HEK293 (cell line): Measurements from ENCODE around the gene TMA16.
A peak's percentile ranks its signal among the peaks of the same experiment; 100 is the strongest.

ENCODE experiments used
- REPIN1 ChIP-seq: fragments of 450-650 bp; formaldehyde crosslinking; IDR thresholded peaks from 2 replicates; pipeline ENCODE4 v1.5.1; 2017; ENCODE audit warnings: missing biosample characterization, missing genetic modification characterization, low read depth
- SP3 ChIP-seq: fragments of 450-650 bp; formaldehyde crosslinking; IDR thresholded peaks from 2 replicates; pipeline ENCODE4 v1.5.1; 2016; ENCODE audit warnings: missing biosample characterization, missing genetic modification characterization
- TCF7L2 ChIP-seq: IDR thresholded peaks from 2 replicates; pipeline ENCODE4 v1.6.1; 2011; ENCODE audit warnings: low read depth, mild to moderate bottlenecking, inconsistent platforms, low read length, moderate library complexity, borderline replicate concordance
- WT1 ChIP-seq: fragments of 450-650 bp; formaldehyde crosslinking; IDR thresholded peaks from 2 replicates; pipeline ENCODE4 v1.5.1; 2016; ENCODE audit warnings: missing biosample characterization, missing genetic modification characterization
- YY2 ChIP-seq: fragments of 450-650 bp; formaldehyde crosslinking; IDR thresholded peaks from 2 replicates; pipeline ENCODE4 v1.5.1; 2016; ENCODE audit warnings: missing biosample characterization, missing genetic modification characterization
- ZFP37 ChIP-seq: fragments of 450-650 bp; formaldehyde crosslinking; IDR thresholded peaks from 2 replicates; pipeline ENCODE4 v1.5.1; 2016; ENCODE audit warnings: missing biosample characterization, missing genetic modification characterization
- ZFP69B ChIP-seq: fragments of 450-650 bp; formaldehyde crosslinking; IDR thresholded peaks from 2 replicates; pipeline ENCODE4 v1.5.1; 2016; ENCODE audit warnings: missing biosample characterization, missing genetic modification characterization
- ZNF155 ChIP-seq: fragments of 450-650 bp; formaldehyde crosslinking; IDR thresholded peaks from 2 replicates; pipeline ENCODE4 v1.5.1; 2016; ENCODE audit warnings: missing biosample characterization, missing genetic modification characterization
- ZNF221 ChIP-seq: fragments of 450-650 bp; formaldehyde crosslinking; IDR thresholded peaks from 2 replicates; pipeline ENCODE4 v1.5.1; 2017; ENCODE audit warnings: missing biosample characterization, missing genetic modification characterization, borderline replicate concordance
- ZNF23 ChIP-seq: fragments of 450-650 bp; formaldehyde crosslinking; IDR thresholded peaks from 2 replicates; pipeline ENCODE4 v1.5.1; 2016; ENCODE audit warnings: missing biosample characterization, missing genetic modification characterization, borderline replicate concordance
- ZNF335 ChIP-seq: fragments of 450-650 bp; formaldehyde crosslinking; conservative IDR thresholded peaks from 2 replicates; pipeline ENCODE4 v1.5.1; 2016; ENCODE audit warnings: missing biosample characterization, missing genetic modification characterization
- ZNF341 ChIP-seq: fragments of 450-650 bp; formaldehyde crosslinking; IDR thresholded peaks from 2 replicates; pipeline ENCODE4; 2016; ENCODE audit warnings: low read depth, missing biosample characterization, missing genetic modification characterization
- ZNF426 ChIP-seq: fragments of 450-650 bp; formaldehyde crosslinking; IDR thresholded peaks from 2 replicates; pipeline ENCODE4 v1.5.1; 2017; ENCODE audit warnings: missing biosample characterization, missing genetic modification characterization, mild to moderate bottlenecking, inconsistent platforms, moderate library complexity
- ZNF530 ChIP-seq: fragments of 450-650 bp; formaldehyde crosslinking; IDR thresholded peaks from 2 replicates; pipeline ENCODE4 v1.5.1; 2016; ENCODE audit warnings: low read depth, missing biosample characterization, missing genetic modification characterization
- ZNF548 ChIP-seq: fragments of 450-650 bp; formaldehyde crosslinking; IDR thresholded peaks from 2 replicates; pipeline ENCODE4 v1.5.1; 2016; ENCODE audit warnings: missing biosample characterization, missing genetic modification characterization
- ZNF560 ChIP-seq: fragments of 450-650 bp; formaldehyde crosslinking; IDR thresholded peaks from 2 replicates; pipeline ENCODE4 v1.5.1; 2017; ENCODE audit warnings: missing biosample characterization, missing genetic modification characterization, borderline replicate concordance
- ZNF660 ChIP-seq: fragments of 450-650 bp; IDR thresholded peaks from 2 replicates; pipeline ENCODE4 v1.5.1; 2018; ENCODE audit warnings: missing biosample characterization, mild to moderate bottlenecking, missing genetic modification characterization
- ZNF785 ChIP-seq: fragments of 450-650 bp; formaldehyde crosslinking; IDR thresholded peaks from 2 replicates; pipeline ENCODE4 v1.5.1; 2016; ENCODE audit warnings: missing biosample characterization, missing genetic modification characterization
- TF ChIP-seq, protein P1 (sequence below): fragments of 450-650 bp; formaldehyde crosslinking; IDR thresholded peaks from 2 replicates; pipeline ENCODE4 v1.5.1; 2016; ENCODE audit warnings: missing biosample characterization, missing genetic modification characterization
- TF ChIP-seq, protein P2 (sequence below): fragments of 450-650 bp; formaldehyde crosslinking; IDR thresholded peaks from 2 replicates; pipeline ENCODE4 v1.5.1; 2016; ENCODE audit warnings: missing biosample characterization, missing genetic modification characterization
- TF ChIP-seq, protein P3 (sequence below): fragments of 450-650 bp; formaldehyde crosslinking; IDR thresholded peaks from 2 replicates; pipeline ENCODE4 v1.5.1; 2016; ENCODE audit warnings: missing biosample characterization, missing genetic modification characterization
- TF ChIP-seq, protein P4 (sequence below): fragments of 450-650 bp; formaldehyde crosslinking; IDR thresholded peaks from 2 replicates; pipeline ENCODE4 v1.5.1; 2017; ENCODE audit warnings: missing biosample characterization, missing genetic modification characterization
- TF ChIP-seq, protein P5 (sequence below): fragments of 450-650 bp; formaldehyde crosslinking; IDR thresholded peaks from 2 replicates; pipeline ENCODE4 v1.5.1; 2016; ENCODE audit warnings: missing biosample characterization, missing genetic modification characterization
- TF ChIP-seq, protein P6 (sequence below): fragments of 450-650 bp; formaldehyde crosslinking; IDR thresholded peaks from 2 replicates; pipeline ENCODE4 v1.5.1; 2017; ENCODE audit warnings: missing biosample characterization, missing genetic modification characterization
- TF ChIP-seq, protein P7 (sequence below): fragments of 450-650 bp; formaldehyde crosslinking; IDR thresholded peaks from 2 replicates; pipeline ENCODE4; 2016; ENCODE audit warnings: missing biosample characterization, missing genetic modification characterization

TMA16 gene

DNA sequence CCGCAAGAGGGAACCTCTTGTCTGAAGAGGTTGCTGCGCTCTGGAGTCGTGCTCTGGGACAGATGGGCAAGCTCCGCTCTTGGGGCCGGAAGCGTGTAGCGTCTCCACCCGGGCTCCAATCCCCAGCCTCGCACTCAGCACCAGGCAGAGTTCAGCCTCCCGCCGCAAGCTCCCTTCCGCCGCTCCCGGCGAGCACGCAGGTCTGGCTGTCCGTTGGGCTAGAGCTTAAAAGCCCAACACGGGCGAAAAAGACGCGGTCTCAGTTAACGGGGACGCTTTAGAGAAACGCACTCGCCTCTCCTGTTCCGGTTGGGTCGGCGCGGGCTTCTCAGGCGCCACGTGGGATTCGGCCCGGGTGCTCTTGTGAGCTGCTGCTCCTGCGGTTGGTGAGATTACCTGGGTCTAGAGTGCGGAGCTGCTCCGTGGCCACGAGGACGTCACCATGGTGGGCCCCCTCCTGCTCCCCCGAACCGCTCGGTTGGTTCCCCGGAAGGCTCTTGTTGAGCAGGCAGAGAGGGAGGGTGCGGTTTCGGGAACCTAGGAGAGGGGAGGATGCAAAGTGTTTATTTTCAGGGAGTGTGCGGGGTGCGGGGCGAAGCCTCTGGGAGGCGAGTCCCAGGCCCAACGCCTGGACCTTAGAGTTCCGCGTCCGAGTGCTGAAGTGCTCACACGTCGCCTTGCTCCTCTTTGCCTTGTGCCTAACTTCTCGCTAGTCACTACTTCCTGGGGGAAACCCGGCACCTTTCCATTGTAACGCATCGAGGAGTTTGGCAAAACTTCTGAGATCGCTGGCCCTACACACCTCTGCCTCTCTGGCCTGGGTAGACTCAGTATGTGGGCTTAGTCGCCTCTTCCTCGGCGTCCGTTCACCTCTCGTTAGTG lies at the start of gene TMA16 (continued):
- TF ChIP-seq ZNF548 (tag by site-specific recombination) (no peak), ZNF155 (no peak), ZFP69B (tag by site-specific recombination) (peak; percentile 96), ZNF660 (tag by site-specific recombination) (peak; percentile 92), ZNF426 (tag by site-specific recombination) (no peak), WT1 (tag by site-specific recombination) (peak; percentile 60), YY2 (tag by site-specific recombination) (no peak), ZNF530 (tag by site-specific recombination) (no peak), TCF7L2 (no peak), SP3 (tag by site-specific recombination) (0 out of 2 replicates have a peak, but pooled peaks have one; percentile 16), ZNF23 (tag by site-specific recombination) (no peak), ZNF221 (no peak), ZNF560 (tag by site-specific recombination) (no peak), ZNF335 (tag by site-specific recombination) (peak; percentile 71), ZFP37 (peak; percentile 71; the same call in 1 of the 2 replicates), REPIN1 (tag by site-specific recombination) (no peak), ZNF341 (tag by site-specific recombination) (peak; percentile 86), ZNF785 (tag by site-specific recombination) (no peak)
- TF ChIP-seq, protein P1, sequence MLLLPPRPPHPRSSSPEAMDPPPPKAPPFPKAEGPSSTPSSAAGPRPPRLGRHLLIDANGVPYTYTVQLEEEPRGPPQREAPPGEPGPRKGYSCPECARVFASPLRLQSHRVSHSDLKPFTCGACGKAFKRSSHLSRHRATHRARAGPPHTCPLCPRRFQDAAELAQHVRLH (tag by site-specific recombination): peak; percentile 86
- TF ChIP-seq, protein P2, sequence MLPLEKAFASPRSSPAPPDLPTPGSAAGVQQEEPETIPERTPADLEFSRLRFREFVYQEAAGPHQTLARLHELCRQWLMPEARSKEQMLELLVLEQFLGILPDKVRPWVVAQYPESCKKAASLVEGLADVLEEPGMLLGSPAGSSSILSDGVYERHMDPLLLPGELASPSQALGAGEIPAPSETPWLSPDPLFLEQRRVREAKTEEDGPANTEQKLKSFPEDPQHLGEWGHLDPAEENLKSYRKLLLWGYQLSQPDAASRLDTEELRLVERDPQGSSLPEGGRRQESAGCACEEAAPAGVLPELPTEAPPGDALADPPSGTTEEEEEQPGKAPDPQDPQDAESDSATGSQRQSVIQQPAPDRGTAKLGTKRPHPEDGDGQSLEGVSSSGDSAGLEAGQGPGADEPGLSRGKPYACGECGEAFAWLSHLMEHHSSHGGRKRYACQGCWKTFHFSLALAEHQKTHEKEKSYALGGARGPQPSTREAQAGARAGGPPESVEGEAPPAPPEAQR (tag by site-specific recombination): no peak
- TF ChIP-seq, protein P3, sequence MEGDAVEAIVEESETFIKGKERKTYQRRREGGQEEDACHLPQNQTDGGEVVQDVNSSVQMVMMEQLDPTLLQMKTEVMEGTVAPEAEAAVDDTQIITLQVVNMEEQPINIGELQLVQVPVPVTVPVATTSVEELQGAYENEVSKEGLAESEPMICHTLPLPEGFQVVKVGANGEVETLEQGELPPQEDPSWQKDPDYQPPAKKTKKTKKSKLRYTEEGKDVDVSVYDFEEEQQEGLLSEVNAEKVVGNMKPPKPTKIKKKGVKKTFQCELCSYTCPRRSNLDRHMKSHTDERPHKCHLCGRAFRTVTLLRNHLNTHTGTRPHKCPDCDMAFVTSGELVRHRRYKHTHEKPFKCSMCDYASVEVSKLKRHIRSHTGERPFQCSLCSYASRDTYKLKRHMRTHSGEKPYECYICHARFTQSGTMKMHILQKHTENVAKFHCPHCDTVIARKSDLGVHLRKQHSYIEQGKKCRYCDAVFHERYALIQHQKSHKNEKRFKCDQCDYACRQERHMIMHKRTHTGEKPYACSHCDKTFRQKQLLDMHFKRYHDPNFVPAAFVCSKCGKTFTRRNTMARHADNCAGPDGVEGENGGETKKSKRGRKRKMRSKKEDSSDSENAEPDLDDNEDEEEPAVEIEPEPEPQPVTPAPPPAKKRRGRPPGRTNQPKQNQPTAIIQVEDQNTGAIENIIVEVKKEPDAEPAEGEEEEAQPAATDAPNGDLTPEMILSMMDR: no peak; the same call in 1 of the 2 replicates
- TF ChIP-seq, protein P4, sequence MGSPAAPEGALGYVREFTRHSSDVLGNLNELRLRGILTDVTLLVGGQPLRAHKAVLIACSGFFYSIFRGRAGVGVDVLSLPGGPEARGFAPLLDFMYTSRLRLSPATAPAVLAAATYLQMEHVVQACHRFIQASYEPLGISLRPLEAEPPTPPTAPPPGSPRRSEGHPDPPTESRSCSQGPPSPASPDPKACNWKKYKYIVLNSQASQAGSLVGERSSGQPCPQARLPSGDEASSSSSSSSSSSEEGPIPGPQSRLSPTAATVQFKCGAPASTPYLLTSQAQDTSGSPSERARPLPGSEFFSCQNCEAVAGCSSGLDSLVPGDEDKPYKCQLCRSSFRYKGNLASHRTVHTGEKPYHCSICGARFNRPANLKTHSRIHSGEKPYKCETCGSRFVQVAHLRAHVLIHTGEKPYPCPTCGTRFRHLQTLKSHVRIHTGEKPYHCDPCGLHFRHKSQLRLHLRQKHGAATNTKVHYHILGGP (tag by site-specific recombination): no peak
- TF ChIP-seq, protein P5, sequence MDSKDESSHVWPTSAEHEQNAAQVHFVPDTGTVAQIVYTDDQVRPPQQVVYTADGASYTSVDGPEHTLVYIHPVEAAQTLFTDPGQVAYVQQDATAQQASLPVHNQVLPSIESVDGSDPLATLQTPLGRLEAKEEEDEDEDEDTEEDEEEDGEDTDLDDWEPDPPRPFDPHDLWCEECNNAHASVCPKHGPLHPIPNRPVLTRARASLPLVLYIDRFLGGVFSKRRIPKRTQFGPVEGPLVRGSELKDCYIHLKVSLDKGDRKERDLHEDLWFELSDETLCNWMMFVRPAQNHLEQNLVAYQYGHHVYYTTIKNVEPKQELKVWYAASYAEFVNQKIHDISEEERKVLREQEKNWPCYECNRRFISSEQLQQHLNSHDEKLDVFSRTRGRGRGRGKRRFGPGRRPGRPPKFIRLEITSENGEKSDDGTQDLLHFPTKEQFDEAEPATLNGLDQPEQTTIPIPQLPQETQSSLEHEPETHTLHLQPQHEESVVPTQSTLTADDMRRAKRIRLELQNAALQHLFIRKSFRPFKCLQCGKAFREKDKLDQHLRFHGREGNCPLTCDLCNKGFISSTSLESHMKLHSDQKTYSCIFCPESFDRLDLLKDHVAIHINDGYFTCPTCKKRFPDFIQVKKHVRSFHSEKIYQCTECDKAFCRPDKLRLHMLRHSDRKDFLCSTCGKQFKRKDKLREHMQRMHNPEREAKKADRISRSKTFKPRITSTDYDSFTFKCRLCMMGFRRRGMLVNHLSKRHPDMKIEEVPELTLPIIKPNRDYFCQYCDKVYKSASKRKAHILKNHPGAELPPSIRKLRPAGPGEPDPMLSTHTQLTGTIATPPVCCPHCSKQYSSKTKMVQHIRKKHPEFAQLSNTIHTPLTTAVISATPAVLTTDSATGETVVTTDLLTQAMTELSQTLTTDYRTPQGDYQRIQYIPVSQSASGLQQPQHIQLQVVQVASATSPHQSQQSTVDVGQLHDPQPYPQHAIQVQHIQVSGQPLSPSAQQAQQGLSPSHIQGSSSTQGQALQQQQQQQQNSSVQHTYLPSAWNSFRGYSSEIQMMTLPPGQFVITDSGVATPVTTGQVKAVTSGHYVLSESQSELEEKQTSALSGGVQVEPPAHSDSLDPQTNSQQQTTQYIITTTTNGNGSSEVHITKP: 0 out of 2 replicates have a peak, but pooled peaks have one; percentile 20
- TF ChIP-seq, protein P6, sequence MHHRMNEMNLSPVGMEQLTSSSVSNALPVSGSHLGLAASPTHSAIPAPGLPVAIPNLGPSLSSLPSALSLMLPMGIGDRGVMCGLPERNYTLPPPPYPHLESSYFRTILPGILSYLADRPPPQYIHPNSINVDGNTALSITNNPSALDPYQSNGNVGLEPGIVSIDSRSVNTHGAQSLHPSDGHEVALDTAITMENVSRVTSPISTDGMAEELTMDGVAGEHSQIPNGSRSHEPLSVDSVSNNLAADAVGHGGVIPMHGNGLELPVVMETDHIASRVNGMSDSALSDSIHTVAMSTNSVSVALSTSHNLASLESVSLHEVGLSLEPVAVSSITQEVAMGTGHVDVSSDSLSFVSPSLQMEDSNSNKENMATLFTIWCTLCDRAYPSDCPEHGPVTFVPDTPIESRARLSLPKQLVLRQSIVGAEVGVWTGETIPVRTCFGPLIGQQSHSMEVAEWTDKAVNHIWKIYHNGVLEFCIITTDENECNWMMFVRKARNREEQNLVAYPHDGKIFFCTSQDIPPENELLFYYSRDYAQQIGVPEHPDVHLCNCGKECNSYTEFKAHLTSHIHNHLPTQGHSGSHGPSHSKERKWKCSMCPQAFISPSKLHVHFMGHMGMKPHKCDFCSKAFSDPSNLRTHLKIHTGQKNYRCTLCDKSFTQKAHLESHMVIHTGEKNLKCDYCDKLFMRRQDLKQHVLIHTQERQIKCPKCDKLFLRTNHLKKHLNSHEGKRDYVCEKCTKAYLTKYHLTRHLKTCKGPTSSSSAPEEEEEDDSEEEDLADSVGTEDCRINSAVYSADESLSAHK (tag by site-specific recombination): 0 out of 2 replicates have a peak, but pooled peaks have one; percentile 32
- TF ChIP-seq, protein P7, sequence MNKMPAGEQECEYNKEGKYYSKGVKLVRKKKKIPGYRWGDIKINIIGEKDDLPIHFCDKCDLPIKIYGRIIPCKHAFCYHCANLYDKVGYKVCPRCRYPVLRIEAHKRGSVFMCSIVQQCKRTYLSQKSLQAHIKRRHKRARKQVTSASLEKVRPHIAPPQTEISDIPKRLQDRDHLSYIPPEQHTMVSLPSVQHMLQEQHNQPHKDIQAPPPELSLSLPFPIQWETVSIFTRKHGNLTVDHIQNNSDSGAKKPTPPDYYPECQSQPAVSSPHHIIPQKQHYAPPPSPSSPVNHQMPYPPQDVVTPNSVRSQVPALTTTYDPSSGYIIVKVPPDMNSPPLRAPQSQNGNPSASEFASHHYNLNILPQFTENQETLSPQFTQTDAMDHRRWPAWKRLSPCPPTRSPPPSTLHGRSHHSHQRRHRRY (tag by site-specific recombination): no peak
